ENCODE results near the gene RIC8B.
"Not testable (repeated sequence)": the region's sequence is repeated elsewhere in the genome, so short reads cannot be mapped to it uniquely, and the experiment has no call there.

The RIC8B gene, protein sequence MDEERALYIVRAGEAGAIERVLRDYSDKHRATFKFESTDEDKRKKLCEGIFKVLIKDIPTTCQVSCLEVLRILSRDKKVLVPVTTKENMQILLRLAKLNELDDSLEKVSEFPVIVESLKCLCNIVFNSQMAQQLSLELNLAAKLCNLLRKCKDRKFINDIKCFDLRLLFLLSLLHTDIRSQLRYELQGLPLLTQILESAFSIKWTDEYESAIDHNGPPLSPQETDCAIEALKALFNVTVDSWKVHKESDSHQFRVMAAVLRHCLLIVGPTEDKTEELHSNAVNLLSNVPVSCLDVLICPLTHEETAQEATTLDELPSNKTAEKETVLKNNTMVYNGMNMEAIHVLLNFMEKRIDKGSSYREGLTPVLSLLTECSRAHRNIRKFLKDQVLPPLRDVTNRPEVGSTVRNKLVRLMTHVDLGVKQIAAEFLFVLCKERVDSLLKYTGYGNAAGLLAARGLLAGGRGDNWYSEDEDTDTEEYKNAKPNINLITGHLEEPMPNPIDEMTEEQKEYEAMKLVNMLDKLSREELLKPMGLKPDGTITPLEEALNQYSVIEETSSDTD

DNA sequence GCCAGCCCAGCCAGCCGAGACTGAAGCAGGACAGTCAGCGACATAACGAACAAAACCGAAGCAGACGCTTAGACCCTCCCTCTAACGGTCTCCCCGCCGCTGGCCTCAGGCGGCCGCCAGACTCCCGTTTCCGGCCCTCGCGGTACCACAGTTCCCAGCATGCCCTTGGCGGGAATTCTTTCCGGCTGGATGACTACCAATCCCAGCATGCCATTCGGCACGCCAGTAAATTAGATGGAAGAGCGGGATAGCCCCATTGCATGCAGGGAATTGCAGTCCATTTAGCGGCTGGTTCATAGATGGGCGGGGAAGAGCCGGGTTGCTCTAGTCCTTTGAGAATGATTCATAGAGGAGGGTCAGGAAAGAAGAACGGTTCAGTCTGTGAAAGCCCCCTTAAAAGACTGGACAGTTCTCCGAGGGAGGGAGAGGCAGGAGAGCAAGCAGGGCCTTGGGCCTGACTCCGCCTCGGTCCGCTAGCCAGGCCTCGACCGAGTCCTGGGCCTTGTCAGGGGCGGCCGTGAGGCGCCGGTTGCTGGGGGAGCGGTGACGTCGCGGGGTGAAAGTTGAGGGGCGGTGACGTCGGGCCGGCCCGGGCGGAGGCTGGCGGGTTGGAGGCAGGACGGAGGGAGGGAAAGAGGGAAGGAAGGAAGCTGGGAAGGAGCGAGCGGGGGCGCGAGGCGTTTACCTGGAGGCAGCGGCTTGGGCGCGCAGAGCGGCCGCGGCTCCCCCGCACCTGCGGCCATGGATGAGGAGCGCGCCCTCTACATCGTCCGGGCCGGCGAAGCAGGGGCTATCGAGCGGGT lies at the start of gene RIC8B:
Gene RIC8B (plus strand): TSS at position 678 of the 803 bp plus-strand sequence. CDS start 64 bp downstream, at position 742.
- TF ChIP-seq, protein P1, sequence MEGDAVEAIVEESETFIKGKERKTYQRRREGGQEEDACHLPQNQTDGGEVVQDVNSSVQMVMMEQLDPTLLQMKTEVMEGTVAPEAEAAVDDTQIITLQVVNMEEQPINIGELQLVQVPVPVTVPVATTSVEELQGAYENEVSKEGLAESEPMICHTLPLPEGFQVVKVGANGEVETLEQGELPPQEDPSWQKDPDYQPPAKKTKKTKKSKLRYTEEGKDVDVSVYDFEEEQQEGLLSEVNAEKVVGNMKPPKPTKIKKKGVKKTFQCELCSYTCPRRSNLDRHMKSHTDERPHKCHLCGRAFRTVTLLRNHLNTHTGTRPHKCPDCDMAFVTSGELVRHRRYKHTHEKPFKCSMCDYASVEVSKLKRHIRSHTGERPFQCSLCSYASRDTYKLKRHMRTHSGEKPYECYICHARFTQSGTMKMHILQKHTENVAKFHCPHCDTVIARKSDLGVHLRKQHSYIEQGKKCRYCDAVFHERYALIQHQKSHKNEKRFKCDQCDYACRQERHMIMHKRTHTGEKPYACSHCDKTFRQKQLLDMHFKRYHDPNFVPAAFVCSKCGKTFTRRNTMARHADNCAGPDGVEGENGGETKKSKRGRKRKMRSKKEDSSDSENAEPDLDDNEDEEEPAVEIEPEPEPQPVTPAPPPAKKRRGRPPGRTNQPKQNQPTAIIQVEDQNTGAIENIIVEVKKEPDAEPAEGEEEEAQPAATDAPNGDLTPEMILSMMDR (IDR thresholded peaks at IDR 0.05; ENCODE audit: low read depth, low read length): peak; percentile 9; the same call in 1 of the 2 replicates
- no peak for TF ChIP-seq EZH2phosphoT487 (IDR thresholded peaks at IDR 0.05; ENCODE audit: low read depth)
- peaks cover 11% of the 10 kb centered on the region for H3K27me3 ChIP-seq (ENCODE audit: low read depth, low read length)
- peak within 1 kb of the TSS; percentile 99 for H2AFZ ChIP-seq (ENCODE audit: low read depth, low read length)
- H3K4me3 ChIP-seq (ENCODE audit: low read length): peak within 1 kb of the TSS; percentile 94
- no peaks in the 10 kb centered on the region for H4K20me1 ChIP-seq (ENCODE audit: insufficient read depth, low read length)
- H3K9ac ChIP-seq (ENCODE audit: low read length): peak within 1 kb of the TSS; percentile 74
- peak within 1 kb of the TSS; percentile 77 for H3K4me2 ChIP-seq (ENCODE audit: low read length)
- H3K79me2 ChIP-seq (ENCODE audit: low read length): peaks cover 31% of the 10 kb centered on the region
- H3K9me3 ChIP-seq (ENCODE audit: insufficient read depth, low read length): no peaks in the 10 kb centered on the region
- H3K27ac ChIP-seq (ENCODE audit: low read length): peak within 1 kb of the TSS; percentile 62
- H3K36me3 ChIP-seq (replicated peaks; ENCODE audit: low read depth, low read length): no peaks in the 10 kb centered on the region
- peaks cover 12% of the 10 kb centered on the region for H3K4me1 ChIP-seq (ENCODE audit: low read length)

DNA sequence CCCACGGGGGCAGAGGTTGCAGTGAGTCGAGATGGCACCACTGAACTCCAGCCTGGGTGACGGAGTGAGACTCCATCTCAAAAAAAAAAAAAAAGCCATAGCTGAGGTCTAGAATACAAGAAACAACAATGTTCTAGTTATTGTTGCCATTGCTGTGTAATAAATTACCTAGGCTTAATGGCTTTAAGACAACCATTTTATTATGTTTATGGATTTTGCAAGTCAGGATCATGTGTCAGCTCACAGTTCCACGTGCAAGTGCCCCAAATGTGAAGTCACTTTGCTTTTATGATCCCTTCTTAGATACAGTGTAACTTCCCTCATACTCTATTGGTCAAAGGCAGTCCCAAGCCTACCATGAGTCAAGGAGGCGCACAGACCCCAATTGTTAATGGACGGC lies 49.5 kb upstream of the RIC8B start:
- Histone ChIP-seq H3K27ac (ENCODE audit: low read length) (no peak overlapping the region), H3K9me3 (ENCODE audit: insufficient read depth, low read length) (no peaks in the 10 kb centered on the region), H3K9ac (ENCODE audit: low read length) (no peak overlapping the region), H2AFZ (ENCODE audit: low read depth, low read length) (no peak overlapping the region), H3K4me1 (ENCODE audit: low read length) (0 out of 2 replicates have a peak, but pooled peaks cover 5% of the 10 kb centered on the region), H3K27me3 (ENCODE audit: low read depth, low read length) (peaks cover 32% of the 10 kb centered on the region), H3K36me3 (replicated peaks; ENCODE audit: low read depth, low read length) (no peaks in the 10 kb centered on the region), H3K4me2 (ENCODE audit: low read length) (no peak overlapping the region), H4K20me1 (ENCODE audit: insufficient read depth, low read length) (no peaks in the 10 kb centered on the region), H3K4me3 (ENCODE audit: low read length) (no peak overlapping the region), H3K79me2 (ENCODE audit: low read length) (no peaks in the 10 kb centered on the region)
- TF ChIP-seq EZH2phosphoT487 (IDR thresholded peaks at IDR 0.05; ENCODE audit: low read depth): no peak
- TF ChIP-seq, protein P1 (IDR thresholded peaks at IDR 0.05; ENCODE audit: low read depth, low read length): no peak

DNA sequence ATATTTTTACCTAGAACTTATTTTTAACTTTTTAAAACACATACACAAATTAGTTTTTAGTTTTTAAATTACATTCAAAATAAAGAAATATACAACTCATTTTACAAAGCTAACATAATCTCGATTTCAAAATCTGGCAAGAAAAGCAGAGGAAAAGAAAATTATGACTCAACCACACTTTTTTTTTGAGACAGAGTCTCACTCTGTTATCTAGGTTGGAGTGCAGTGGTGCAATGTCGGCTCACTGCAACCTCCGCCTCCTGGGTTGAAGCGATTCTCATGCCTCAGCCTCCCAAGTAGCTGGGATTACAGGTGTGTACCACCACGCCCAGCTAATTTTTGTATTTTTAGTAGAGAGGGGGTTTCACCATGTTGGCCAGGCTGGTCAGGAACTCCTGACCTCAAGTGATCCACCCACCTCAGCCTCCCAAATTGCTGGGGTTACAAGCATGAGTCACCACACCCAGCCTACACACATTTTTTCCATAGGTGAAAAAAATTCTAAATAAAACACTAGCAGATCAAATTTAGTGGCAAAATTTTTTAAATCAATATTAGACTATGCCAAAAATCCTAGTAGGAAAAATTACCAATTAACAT lies 47.8 kb upstream of the RIC8B start:
- not testable (repeated sequence) for H3K4me2 ChIP-seq (ENCODE audit: low read length); H2AFZ ChIP-seq (ENCODE audit: low read depth, low read length); H3K9me3 ChIP-seq (ENCODE audit: insufficient read depth, low read length); H3K9ac ChIP-seq (ENCODE audit: low read length); H3K4me1 ChIP-seq (ENCODE audit: low read length); H3K79me2 ChIP-seq (ENCODE audit: low read length); H3K4me3 ChIP-seq (ENCODE audit: low read length); H4K20me1 ChIP-seq (ENCODE audit: insufficient read depth, low read length); H3K27ac ChIP-seq (ENCODE audit: low read length); H3K36me3 ChIP-seq (replicated peaks; ENCODE audit: low read depth, low read length)
- H3K27me3 ChIP-seq (ENCODE audit: low read depth, low read length): peaks cover 22% of the 10 kb centered on the region

DNA sequence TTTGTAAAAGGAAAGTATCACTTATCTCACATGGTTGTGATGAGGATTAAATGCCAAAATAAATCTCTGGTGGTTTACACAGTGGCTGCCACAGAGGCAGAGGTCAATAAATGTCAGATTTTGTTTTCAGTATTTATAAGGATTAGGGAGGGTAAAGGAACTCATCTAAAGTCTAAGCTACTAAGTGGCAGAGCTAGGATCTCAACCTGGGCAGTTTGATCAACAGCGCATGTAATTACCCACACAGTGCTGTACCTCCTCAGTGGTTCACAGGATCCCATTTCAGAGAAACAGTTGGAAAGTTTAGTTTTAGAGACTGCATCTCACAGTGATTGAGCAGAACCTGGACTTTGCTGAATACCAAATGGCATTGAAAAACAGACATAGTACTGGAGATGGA lies 44.9 kb upstream of the RIC8B start:
- H3K9ac ChIP-seq (ENCODE audit: low read length): no peak overlapping the region
- H4K20me1 ChIP-seq (ENCODE audit: insufficient read depth, low read length): no peaks in the 10 kb centered on the region
- no peak overlapping the region for H2AFZ ChIP-seq (ENCODE audit: low read depth, low read length)
- no peaks in the 10 kb centered on the region for H3K9me3 ChIP-seq (ENCODE audit: insufficient read depth, low read length)
- no peak overlapping the region for H3K27ac ChIP-seq (ENCODE audit: low read length)
- no peak for TF ChIP-seq EZH2phosphoT487 (IDR thresholded peaks at IDR 0.05; ENCODE audit: low read depth)
- TF ChIP-seq, protein P1 (IDR thresholded peaks at IDR 0.05; ENCODE audit: low read depth, low read length): no peak
- no peak overlapping the region for H3K4me3 ChIP-seq (ENCODE audit: low read length)
- peaks cover 14% of the 10 kb centered on the region; the same call in 1 of the 2 replicates for H3K27me3 ChIP-seq (ENCODE audit: low read depth, low read length)
- H3K36me3 ChIP-seq (replicated peaks; ENCODE audit: low read depth, low read length): no peaks in the 10 kb centered on the region
- no peak overlapping the region for H3K4me2 ChIP-seq (ENCODE audit: low read length)
- H3K79me2 ChIP-seq (ENCODE audit: low read length): no peaks in the 10 kb centered on the region
- no peaks in the 10 kb centered on the region for H3K4me1 ChIP-seq (ENCODE audit: low read length)
